HG02852 (cell line): ENCODE measurements around the gene ZNF518A.
"Not testable (repeated sequence)": the region's sequence is repeated elsewhere in the genome, so short reads cannot be mapped to it uniquely, and the experiment has no call there.

Experiments used
- ATAC-seq: cut with Tn5 transposase; IDR thresholded peaks from one replicate; pipeline ENCODE4 v1.9.1; 2021; ENCODE audit warnings: mild to moderate bottlenecking, moderate library complexity; ENCODE audit not compliant: unreplicated experiment

The ZNF518A gene

GRCh38 chr10:96131621-96132020 is 1.5 kb downstream of the ZNF518A start:
- no peak for ATAC-seq

DNA sequence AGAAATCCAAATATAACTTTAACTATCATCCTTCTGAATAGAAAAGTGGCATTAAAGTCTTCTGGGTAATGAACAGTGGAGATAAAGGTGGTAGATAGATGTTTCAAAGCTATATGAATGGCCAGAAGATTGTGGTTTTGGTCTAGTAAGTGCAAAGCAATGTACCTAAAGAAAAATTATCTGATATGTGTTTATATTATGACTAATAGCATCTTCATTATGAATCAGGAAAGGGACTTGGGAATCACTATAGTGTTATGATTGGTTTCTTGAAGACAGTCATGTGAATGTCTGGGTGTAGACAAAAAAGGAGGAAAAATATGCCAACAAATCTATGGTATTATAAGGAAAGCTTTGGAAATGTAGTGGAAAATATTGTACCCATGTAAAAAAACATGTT is 3.0 kb downstream of the ZNF518A start:
- no peak for ATAC-seq

DNA sequence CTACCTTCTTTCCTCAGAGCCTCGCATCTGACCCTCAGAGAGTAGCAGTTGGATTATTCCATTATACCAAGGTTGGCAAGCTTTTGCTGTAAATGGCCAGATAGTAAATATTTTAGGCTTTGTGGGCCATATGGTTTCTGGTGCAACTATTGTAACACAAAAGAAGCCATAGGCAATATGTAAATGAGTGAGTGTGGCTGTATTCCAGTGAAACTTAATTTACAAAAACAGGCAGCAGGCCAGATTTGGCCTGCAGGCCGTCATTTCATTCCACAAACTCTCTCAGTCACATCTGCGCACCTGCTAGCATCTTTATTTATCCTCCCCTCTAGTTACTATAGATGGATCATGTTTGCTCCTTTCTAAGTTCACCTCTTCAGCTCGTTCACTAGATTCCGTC is 6.7 kb downstream of the ZNF518A start:
- no peak for ATAC-seq

DNA sequence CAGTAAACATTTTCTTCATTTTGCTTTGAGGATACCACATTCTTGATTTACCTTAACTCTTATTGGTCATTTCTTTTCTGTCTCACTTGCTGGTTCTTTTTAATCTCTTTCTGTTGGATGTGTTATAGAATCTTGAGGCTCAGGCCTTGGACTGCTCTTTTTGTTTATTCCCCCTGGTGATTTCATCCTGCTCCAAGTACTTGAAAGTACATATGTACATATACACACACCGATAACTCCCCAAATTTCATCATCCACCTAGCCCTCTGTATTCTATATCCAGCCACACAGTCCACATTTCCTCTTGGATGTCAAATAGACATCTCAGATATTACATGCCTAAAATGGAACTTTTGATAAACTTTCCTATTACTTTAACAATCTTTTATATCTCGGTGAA is 7.5 kb downstream of the ZNF518A start:
- ATAC-seq = no peak

GRCh38 chr10:96138102-96138501 is 8.0 kb downstream of the ZNF518A start:
- peak; percentile 99 for ATAC-seq

DNA sequence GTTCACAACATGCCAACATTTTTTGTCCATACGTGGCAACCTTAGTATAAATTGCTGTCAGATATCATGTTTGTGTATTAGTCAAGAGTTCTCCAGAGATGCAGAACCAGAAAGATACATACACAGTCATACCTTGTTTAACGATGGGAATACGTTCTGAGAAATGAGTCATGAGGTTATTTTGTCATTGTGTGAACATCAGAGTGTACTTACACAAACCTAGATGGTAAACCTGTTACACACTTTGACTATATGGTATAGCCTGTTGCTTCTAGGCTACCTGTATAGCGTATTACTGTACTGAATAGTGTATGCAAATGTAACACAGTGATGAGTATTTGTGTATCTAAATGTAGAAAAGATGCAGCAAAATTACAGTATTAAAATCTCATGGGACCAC is 22.3 kb downstream of the ZNF518A start:
- no peak for ATAC-seq

DNA sequence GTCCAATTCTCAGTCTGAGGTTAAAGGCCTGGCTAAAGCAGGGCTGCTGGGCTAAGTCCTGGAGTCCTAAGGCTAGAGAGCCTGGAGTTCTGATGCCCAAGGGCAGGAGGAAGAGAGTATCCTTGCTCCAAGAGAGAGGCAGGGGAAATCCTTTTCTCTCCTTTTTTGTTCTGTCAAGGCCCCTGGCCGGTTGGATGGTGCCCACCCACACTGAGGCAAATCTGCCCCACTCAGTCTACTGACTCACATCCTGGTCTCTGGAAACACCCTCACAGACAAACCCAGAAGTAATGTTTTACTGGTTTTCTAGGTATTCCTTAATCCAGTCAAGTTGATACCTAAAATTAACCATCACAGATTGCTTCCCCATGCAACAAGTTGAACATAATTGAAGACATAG is 23.0 kb downstream of the ZNF518A start:
- ATAC-seq = no peak

DNA sequence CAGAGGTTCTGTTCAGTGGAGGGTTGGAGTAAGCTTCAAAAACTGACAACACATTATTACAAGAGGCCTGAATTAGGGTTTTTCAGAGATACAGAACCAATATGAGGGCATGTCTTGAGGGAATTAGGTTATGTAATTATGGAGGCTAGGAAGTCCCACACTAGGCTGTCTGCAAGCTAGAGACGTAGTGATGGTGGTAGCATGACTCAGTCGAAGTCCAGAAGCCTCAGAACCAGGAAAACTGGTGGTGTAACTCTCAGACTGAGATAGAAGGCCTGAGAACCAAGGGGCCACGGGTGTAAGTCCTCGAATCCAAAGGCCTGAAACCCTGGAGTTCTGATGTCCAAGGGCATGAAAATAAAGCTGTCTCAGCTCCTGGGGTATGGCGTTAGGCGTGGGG is 35.6 kb downstream of the ZNF518A start:
- ATAC-seq = no peak

- no peak for ATAC-seq
These were observed 38.4 kb downstream of the ZNF518A start for GRCh38 chr10:96168546-96168945.

DNA sequence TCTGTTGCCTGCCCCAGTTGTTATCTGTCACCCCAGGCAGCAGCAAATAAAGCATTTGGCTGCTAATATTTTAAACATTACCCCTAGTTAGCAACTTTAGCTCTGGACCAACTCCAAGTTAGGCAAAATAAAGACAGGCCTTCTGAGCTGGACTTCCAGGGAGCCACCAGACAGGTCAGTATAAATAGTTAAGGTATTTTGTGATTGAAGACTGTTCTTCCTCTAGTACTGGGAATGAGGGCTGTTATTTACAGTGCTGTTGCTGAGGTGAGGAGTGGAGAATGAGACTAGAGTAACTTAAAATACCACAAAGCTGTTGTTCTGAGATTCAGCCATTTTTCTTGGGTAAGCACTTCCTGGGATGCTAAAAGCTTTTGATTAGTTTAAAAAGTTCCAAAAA is 40.1 kb downstream of the ZNF518A start:
- no peak for ATAC-seq

GRCh38 chr10:96172666-96173065 is 42.6 kb downstream of the ZNF518A start:
- ATAC-seq = no peak

DNA sequence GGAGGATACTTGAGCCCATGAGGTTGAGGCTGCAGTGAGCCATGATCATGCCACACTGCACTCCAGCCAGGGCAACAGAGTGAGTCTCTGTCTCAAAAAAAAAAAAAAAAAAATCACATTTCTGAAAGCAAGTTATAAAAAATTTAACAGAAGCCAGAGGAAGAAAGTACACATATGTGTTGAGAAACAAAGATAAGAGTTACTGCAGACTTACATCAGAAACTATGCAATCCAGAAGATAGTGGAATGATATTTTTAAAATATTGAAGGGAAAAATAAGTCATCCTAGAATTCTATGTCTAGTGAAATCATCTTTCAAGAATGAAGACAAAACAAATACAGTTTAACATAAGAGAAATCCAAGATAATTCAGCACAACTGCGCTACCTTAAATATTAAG is 46.9 kb downstream of the ZNF518A start:
- no peak for ATAC-seq

GRCh38 chr10:96188421-96188820 is 58.3 kb downstream of the ZNF518A start:
- no peak for ATAC-seq

GRCh38 chr10:96188916-96189315 is 58.8 kb downstream of the ZNF518A start:
- ATAC-seq = no peak

- not testable (repeated sequence) for ATAC-seq
These were observed 59.4 kb downstream of the ZNF518A start for GRCh38 chr10:96189505-96189904.

DNA sequence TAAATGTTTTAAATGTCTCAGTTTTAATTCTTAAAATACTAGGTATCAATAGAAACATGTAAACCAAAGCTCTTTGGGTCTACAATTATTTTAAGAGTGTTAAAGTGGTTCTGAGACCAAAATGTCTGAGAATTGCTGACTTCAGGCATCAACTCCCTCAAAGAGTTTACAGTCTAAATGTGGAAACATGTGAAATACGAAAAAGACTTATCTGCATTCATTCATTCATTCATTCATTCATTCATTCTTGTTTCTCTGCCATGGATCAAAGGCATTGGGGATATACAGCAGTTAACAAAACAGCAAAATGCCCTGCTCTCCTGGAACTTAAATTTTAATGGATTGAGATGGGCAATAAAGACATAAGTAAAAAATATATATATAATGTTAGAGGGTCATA is 71.4 kb downstream of the ZNF518A start:
- no peak for ATAC-seq

DNA sequence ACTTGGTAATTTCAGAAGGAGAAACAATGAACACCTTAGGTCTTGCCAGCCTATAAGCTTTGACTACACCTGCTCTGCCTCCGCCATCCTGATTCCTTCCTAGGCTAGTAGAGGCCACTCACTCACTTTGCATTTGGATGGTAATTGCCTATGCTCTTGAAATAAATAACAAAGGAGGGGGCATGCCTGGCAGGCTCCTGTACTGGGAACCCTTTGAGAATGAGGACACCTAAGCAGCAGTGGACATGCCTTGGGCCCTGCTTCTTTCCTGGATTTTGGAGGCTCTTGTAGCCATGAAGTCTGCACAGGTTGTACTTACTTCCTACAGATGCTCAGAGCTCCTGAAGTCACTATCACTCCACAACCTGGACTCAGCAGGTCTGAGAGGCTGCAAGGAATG is 75.5 kb downstream of the ZNF518A start:
- no peak for ATAC-seq

DNA sequence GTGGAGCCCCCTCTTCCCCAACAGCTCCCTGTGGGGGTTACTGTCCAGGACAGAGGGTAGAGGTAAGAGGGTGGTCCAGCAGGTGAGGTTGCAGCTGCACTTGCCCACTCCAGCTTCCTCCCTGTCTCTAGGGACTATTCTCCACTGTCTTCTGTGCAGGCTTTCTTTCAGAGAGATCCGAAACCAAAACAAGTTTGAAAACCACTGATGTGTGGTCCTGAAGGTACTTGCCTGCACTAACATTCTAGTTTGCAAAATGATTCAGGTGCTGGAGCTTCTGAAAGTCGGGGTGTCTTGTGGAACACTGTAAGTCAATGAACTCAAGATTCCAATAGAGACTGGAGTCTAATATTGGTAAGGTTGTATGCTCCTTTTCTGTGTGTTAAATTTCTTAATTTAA is 78.2 kb downstream of the ZNF518A start:
- ATAC-seq = peak; percentile 86

- no peak for ATAC-seq
These were observed 78.8 kb downstream of the ZNF518A start for GRCh38 chr10:96208946-96209345.

- ATAC-seq = no peak
These were observed 81.7 kb downstream of the ZNF518A start for GRCh38 chr10:96211764-96212163.

DNA sequence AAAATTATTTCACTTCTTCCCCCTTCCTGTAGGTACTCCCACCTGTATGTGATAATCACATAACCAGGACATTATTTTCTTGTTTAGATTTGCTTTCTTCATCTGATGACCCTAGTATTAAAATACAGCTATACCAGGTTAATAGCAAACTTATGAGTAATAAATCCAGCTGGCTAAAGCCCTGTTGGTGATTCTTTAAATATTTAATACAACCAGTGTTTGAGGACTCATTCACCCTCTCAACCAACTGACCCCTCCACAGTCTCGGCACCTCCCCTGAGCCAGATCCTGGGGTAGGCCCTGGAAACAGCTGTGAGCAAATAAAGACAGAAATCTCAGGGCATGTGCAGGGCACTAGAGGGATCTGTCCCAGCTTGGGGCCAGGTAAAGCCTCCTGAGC is 82.8 kb downstream of the ZNF518A start:
- no peak for ATAC-seq
